NCI-H1105 (cell line): Measurements from ENCODE around the gene RNF10.
"Not testable (repeated sequence)": the region's sequence is repeated elsewhere in the genome, so short reads cannot be mapped to it uniquely, and the experiment has no call there.

ENCODE experiments used
- DNase-seq: peaks from one replicate; lab custom pipeline; 2025; lab: John Stamatoyannopoulos, UW

The RNF10 gene

GRCh38 chr12:120617193-120617592, 83.0 kb downstream of the RNF10 start:
- not testable (repeated sequence) for DNase-seq

GRCh38 chr12:120617767-120618166, 83.6 kb downstream of the RNF10 start:
- DNase-seq: not testable (repeated sequence)

GRCh38 chr12:120618954-120619615, 84.9 kb downstream of the RNF10 start:
- no peak for DNase-seq

GRCh38 chr12:120620624-120621023, 86.5 kb downstream of the RNF10 start:
- no peak for DNase-seq

- no peak for DNase-seq
Measured at GRCh38 chr12:120625557-120626419, 91.6 kb downstream of the RNF10 start.
